CD8-positive, alpha-beta memory T cell (primary cell): ENCODE results near the gene TBC1D17. TPM values are rescaled to one million over a fixed set of nuclear protein-coding genes. Genes with fewer than 3 reads are reported as not detected.

Source experiments
- CTCF ChIA-PET: fragments of 350-600 bp; sonication (Branson Sonifier 250); formaldehyde crosslinking; loops from one replicate; lab custom pipeline; 2021; ENCODE audit warnings: antibody characterized with exemption; lab: Charles Lee
- POLR2A ChIA-PET: fragments of 350-600 bp; sonication (Branson Sonifier 250); formaldehyde crosslinking; loops from one replicate; lab custom pipeline; 2021; ENCODE audit warnings: antibody characterized with exemption; lab: Charles Lee
- DNase-seq, 5 donors: peaks; one replicate each; pipeline versions ENCODE4 v3.0.0 to v3.0.0-alpha.2; 2020 to 2022; ENCODE audit warnings: mixed read lengths in 1 of 5
- H3K27ac ChIP-seq: one replicate; pipeline ENCODE4 v1.7.0; 2013; ENCODE audit warnings: low read depth, mild to moderate bottlenecking, low read length, moderate library complexity
- H3K27me3 ChIP-seq: 2 replicates; pipeline ENCODE4 v1.7.0; 2013; ENCODE audit warnings: low read length, mild to moderate bottlenecking; ENCODE audit not compliant: insufficient read depth, poor library complexity, severe bottlenecking
- H3K36me3 ChIP-seq: 2 replicates; pipeline ENCODE4 v1.7.0; 2013; ENCODE audit warnings: mild to moderate bottlenecking, low read length, moderate library complexity; ENCODE audit not compliant: insufficient read depth
- H3K4me1 ChIP-seq: 2 replicates; pipeline ENCODE4 v1.7.0; 2013; ENCODE audit warnings: mild to moderate bottlenecking, low read length, moderate library complexity; ENCODE audit not compliant: insufficient read depth
- H3K4me3 ChIP-seq: 2 replicates; pipeline ENCODE4 v1.7.0; 2013; ENCODE audit warnings: mild to moderate bottlenecking, low read length
- H3K9me3 ChIP-seq: 2 replicates; pipeline ENCODE4 v1.7.0; 2013; ENCODE audit warnings: mild to moderate bottlenecking, low read length
- H3K27ac Mint-ChIP-seq, 8 donors: one replicate each; pipeline ENCODE4 v1.8.0; 2020 to 2021; ENCODE audit warnings: mixed read lengths in 8 of 8, mild to moderate bottlenecking in 6 of 8, inconsistent platforms in 3 of 8, moderate library complexity in 3 of 8
- H3K27me3 Mint-ChIP-seq, 2 donors: one replicate each; pipeline ENCODE4 v1.8.0; 2020 to 2021; ENCODE audit warnings: mixed read lengths in 2 of 2, mild to moderate bottlenecking in 1 of 2, moderate library complexity in 1 of 2
- H3K36me3 Mint-ChIP-seq, 3 donors: one replicate each; pipeline ENCODE4 v1.8.0; 2020 to 2021; ENCODE audit warnings: mixed read lengths in 3 of 3, inconsistent platforms in 1 of 3, mild to moderate bottlenecking in 1 of 3
- H3K4me1 Mint-ChIP-seq, 3 donors: one replicate each; pipeline ENCODE4 v1.8.0; 2020 to 2021; ENCODE audit warnings: mixed read lengths in 3 of 3, inconsistent platforms in 1 of 3, mild to moderate bottlenecking in 1 of 3
- H3K4me3 Mint-ChIP-seq, 7 donors: one replicate each; pipeline ENCODE4 v1.8.0; 2020 to 2021; ENCODE audit warnings: mixed read lengths in 7 of 7, mild to moderate bottlenecking in 6 of 7, moderate library complexity in 4 of 7, inconsistent platforms in 2 of 7
- H3K9me3 Mint-ChIP-seq, 5 donors: one replicate each; pipeline ENCODE4 v1.8.0; 2020 to 2022; ENCODE audit warnings: mixed read lengths in 5 of 5, mild to moderate bottlenecking in 3 of 5, moderate library complexity in 2 of 5, inconsistent platforms in 1 of 5
- polyA plus RNA-seq: library from polyadenylated mRNA; unstranded; fragments of 300-500 nt; fragmentation: Illumina TruSeq; gene quantifications from one replicate; pipeline ENCODE4 v1.2.3, GENCODE V29; 2021
- total RNA-seq, 2 experiments: library from RNA; stranded (reverse); gene quantifications; one replicate each; pipeline ENCODE4 v1.2.3, GENCODE V29; 2021

Gene TBC1D17
- total and polyA plus RNA-seq, 3 experiments from 2014 or later = 16.8 to 33.5 (median 31.7) TPM

- H3K4me1 ChIP-seq = peaks cover 21% of the 10 kb centered on the region
- POLR2A ChIA-PET = interaction anchor here (1.0 to 2.4 kb wide), 2 partner anchors 15 to 22 kb away, joined by 3 to 11 read pairs; partner anchors contain the start of gene AKT1S1
- CTCF ChIA-PET = no interaction called here
- no peak overlapping the region for H3K27ac Mint-ChIP-seq
- no peak overlapping the region for H3K4me3 Mint-ChIP-seq
- peaks cover 24 to 37% (median 28%) of the 10 kb centered on the region in 3 donors for H3K4me1 Mint-ChIP-seq
- H3K36me3 Mint-ChIP-seq = peaks cover 0 to 49% (median 0%) of the 10 kb centered on the region in 3 donors
- H3K9me3 Mint-ChIP-seq = no peaks in the 10 kb centered on the region
- no peak overlapping the region for H3K4me3 ChIP-seq
- no peak for DNase-seq
- peaks cover 0 to 4% of the 10 kb centered on the region in 2 donors for H3K27me3 Mint-ChIP-seq
- H3K36me3 ChIP-seq = no peaks in the 10 kb centered on the region
- H3K27ac ChIP-seq = no peak overlapping the region
- no peaks in the 10 kb centered on the region for H3K9me3 ChIP-seq
- no peaks in the 10 kb centered on the region for H3K27me3 ChIP-seq
These were observed 22.9 kb upstream of the TBC1D17 start for GRCh38 chr19:49854378-49855263.

- Mint-ChIP-seq H3K4me3 (peak overlapping the region in 1 of 7 donors; percentile 27), H3K4me1 (peaks cover 17 to 30% (median 22%) of the 10 kb centered on the region in 3 donors), H3K27ac (peak overlapping the region in 1 of 8 donors; percentile 68), H3K27me3 (peaks cover 0 to 4% of the 10 kb centered on the region in 2 donors), H3K36me3 (peaks cover 0 to 53% (median 0%) of the 10 kb centered on the region in 3 donors), H3K9me3 (no peaks in the 10 kb centered on the region)
- no peak overlapping the region for H3K27ac ChIP-seq
- no peaks in the 10 kb centered on the region for H3K27me3 ChIP-seq
- H3K4me1 ChIP-seq = peaks cover 17% of the 10 kb centered on the region
- DNase-seq = no peak
- H3K36me3 ChIP-seq = no peaks in the 10 kb centered on the region
- no peaks in the 10 kb centered on the region for H3K9me3 ChIP-seq
- CTCF ChIA-PET = no interaction called here
- no peak overlapping the region for H3K4me3 ChIP-seq
- POLR2A ChIA-PET = interaction anchor here (1.0 kb wide), 1 partner anchor 22 kb away, joined by 3 read pairs; the partner anchor contains the start of gene AKT1S1
These were observed 22.2 kb upstream of the TBC1D17 start for GRCh38 chr19:49855277-49855675.

DNA sequence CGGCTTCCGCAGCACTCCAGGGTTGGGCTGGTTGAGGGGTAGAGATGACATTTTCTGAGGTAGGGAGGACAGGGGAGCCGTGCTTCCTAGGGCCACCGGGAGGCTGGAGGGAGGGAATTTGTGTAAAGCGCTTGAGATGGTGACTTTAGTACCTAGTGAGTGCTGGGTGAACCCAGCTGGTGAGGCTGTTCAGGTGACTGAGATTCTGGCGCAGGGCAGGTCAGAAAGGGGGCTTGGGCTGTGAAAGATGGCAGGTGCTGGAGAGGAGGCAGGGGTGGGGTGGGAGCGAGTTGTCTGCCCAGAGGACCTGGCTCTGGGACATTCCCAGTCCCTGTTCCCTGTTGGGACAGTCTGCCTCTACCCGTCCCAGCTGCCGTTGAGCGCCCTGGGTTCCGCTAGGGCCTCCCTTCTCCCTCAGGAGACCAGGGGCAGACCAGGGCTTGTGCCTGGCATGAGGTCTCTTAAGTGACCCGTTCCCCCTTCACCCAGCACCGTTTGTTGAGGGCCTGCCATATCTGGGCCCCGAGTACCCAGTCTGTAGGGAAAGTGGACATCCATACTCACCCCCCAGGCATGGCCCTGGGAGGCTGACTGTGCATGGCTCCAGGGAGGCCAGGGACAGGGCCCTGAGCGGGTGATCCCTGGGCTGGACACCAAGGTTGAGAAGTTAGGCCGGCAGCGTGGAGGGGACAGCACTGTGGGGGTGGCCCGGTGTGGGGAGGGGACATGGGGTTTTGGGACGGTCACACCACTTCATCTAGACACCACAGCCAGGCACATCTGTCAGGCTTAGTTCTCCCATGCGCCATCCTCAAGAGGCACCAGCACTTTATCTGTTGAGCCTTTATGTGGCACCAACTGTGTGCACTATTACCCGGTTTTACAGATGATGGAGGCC lies 21.6 kb upstream of the TBC1D17 start:
- peaks cover 0 to 54% (median 0%) of the 10 kb centered on the region in 3 donors for H3K36me3 Mint-ChIP-seq

DNA sequence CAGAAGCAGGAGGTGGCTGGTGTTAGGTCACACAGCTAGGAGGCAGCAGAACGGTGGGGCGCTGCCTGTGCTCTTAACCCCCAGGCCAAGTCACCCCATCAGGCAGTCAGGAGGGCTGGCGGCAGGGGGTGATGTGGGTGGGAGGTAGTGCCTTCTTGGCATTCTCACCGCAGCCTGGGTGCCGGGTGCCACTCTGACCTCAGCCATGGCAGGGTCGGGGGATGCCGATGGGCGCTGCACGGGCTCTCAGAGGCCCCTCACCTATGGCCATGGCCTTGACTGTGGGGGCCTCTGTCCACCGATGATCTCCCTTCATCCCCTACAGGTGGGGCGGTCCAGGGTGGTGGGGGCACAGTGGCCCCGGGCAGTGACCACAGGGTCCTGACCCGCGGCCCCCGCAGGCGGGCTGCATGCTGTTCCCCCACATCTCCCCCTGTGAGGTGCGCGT lies 20.9 kb upstream of the TBC1D17 start:
- Histone ChIP-seq H3K4me1 (peaks cover 15% of the 10 kb centered on the region), H3K9me3 (no peaks in the 10 kb centered on the region), H3K27ac (no peak overlapping the region), H3K4me3 (no peak overlapping the region), H3K36me3 (no peaks in the 10 kb centered on the region), H3K27me3 (no peaks in the 10 kb centered on the region)
- Mint-ChIP-seq H3K4me1 (peaks cover 16 to 25% (median 19%) of the 10 kb centered on the region in 3 donors), H3K27ac (no peak overlapping the region), H3K4me3 (peak overlapping the region in 1 of 7 donors; percentile 52), H3K36me3 (peaks cover 0 to 58% (median 0%) of the 10 kb centered on the region in 3 donors), H3K27me3 (peaks cover 0 to 2% of the 10 kb centered on the region in 2 donors), H3K9me3 (no peaks in the 10 kb centered on the region)
- POLR2A ChIA-PET = no interaction called here
- CTCF ChIA-PET = no interaction called here
- DNase-seq = no peak

More for the DNA sequence above, 21.6 kb upstream of the TBC1D17 start:
- H3K27me3 Mint-ChIP-seq = peaks cover 0 to 2% of the 10 kb centered on the region in 2 donors
- CTCF ChIA-PET = no interaction called here
- Histone ChIP-seq H3K4me3 (no peak overlapping the region), H3K27me3 (no peaks in the 10 kb centered on the region), H3K9me3 (no peaks in the 10 kb centered on the region), H3K27ac (no peak overlapping the region), H3K4me1 (peaks cover 15% of the 10 kb centered on the region), H3K36me3 (no peaks in the 10 kb centered on the region)
- peaks cover 16 to 25% (median 19%) of the 10 kb centered on the region in 3 donors for H3K4me1 Mint-ChIP-seq
- peak overlapping the region in 2 of 8 donors; percentile 29 to 68 for H3K27ac Mint-ChIP-seq
- H3K4me3 Mint-ChIP-seq = peak overlapping the region in 2 of 7 donors; percentile 52 to 72
- no peak for DNase-seq
- no peaks in the 10 kb centered on the region for H3K9me3 Mint-ChIP-seq
- POLR2A ChIA-PET = no interaction called here

DNA sequence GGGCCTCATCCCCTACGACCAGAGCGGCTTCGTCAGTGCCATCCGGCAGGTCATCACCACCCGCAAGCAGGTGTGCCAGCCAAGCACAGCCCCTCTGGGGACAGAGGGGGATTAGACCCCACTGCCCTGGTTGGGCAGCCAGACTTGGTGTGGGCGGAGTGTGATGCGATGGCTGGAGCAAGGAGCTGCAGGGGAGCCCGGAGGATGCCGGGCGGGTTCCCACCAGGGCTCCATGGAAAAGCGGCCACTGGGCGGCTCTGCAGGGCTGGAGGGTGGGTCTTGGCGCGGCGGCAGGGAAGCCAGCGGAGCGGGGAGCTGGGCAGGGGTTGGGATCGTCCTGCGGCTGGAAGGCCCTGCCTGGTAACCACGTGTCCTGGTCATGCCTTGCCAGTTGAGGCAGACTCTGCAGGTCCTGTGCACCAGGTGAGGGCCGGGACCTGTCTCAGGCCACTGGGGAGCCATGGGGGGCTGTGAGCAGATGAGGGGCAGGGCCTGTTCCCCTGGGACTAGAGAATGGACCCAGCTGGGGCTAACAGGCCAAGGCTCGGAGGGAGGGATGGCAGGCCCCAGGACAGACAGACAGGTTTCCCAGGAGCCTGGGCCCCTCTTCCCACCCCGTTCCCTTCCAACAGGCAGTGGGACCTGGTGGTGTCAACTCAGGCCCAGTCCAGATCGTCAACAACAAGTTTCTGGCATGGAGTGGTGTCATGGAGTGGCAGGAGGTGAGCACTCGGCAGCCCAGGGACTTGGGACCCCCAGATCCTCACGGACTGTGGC lies 20.3 kb upstream of the TBC1D17 start:
- Mint-ChIP-seq H3K9me3 (no peaks in the 10 kb centered on the region), H3K27me3 (no peaks in the 10 kb centered on the region), H3K4me3 (no peak overlapping the region), H3K36me3 (peaks cover 0 to 60% (median 0%) of the 10 kb centered on the region in 3 donors), H3K4me1 (peaks cover 13 to 20% (median 14%) of the 10 kb centered on the region in 3 donors), H3K27ac (peak overlapping the region in 1 of 8 donors; percentile 24)
- no peaks in the 10 kb centered on the region for H3K27me3 ChIP-seq
- no peak overlapping the region for H3K4me3 ChIP-seq
- H3K9me3 ChIP-seq = no peaks in the 10 kb centered on the region
- no peak overlapping the region for H3K27ac ChIP-seq
- H3K4me1 ChIP-seq = peaks cover 11% of the 10 kb centered on the region
- no peaks in the 10 kb centered on the region for H3K36me3 ChIP-seq
- no peak for DNase-seq
- ChIA-PET CTCF (no interaction called here), POLR2A (no interaction called here)

DNA sequence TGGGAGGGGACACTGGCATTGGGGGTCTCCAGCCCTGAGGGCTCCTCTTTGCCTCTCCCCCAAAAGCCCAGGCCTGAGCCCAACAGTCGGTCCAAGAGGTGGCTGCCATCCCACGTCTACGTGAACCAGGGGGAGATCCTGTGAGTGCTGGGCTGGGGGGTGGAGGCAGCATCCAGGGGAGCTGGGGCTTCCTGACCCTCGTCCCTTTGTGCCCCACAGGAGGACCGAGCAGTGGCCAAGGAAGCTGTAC lies 19.7 kb upstream of the TBC1D17 start:
- Histone ChIP-seq H3K4me1 (peaks cover 6% of the 10 kb centered on the region), H3K4me3 (no peak overlapping the region), H3K27ac (no peak overlapping the region), H3K9me3 (no peaks in the 10 kb centered on the region), H3K27me3 (no peaks in the 10 kb centered on the region), H3K36me3 (no peaks in the 10 kb centered on the region)
- no peak for DNase-seq
- H3K9me3 Mint-ChIP-seq = no peaks in the 10 kb centered on the region
- ChIA-PET CTCF (no interaction called here), POLR2A (no interaction called here)
- H3K4me1 Mint-ChIP-seq = peaks cover 8 to 15% (median 9%) of the 10 kb centered on the region in 3 donors
- no peaks in the 10 kb centered on the region for H3K27me3 Mint-ChIP-seq
- no peak overlapping the region for H3K27ac Mint-ChIP-seq
- no peak overlapping the region for H3K4me3 Mint-ChIP-seq
- H3K36me3 Mint-ChIP-seq = peaks cover 0 to 57% (median 0%) of the 10 kb centered on the region in 3 donors

- POLR2A ChIA-PET = interaction anchor here (0.9 to 2.0 kb wide), 2 partner anchors 8 to 11 kb away, joined by 4 read pairs; no protein-coding TSS in a partner anchor
- peaks cover 6 to 14% (median 8%) of the 10 kb centered on the region in 3 donors for H3K4me1 Mint-ChIP-seq
- no peak overlapping the region for H3K4me3 Mint-ChIP-seq
- H3K4me1 ChIP-seq = peaks cover under 1% of the 10 kb centered on the region
- H3K4me3 ChIP-seq = no peak overlapping the region
- no peaks in the 10 kb centered on the region for H3K9me3 ChIP-seq
- CTCF ChIA-PET = no interaction called here
- no peaks in the 10 kb centered on the region for H3K9me3 Mint-ChIP-seq
- DNase-seq = no peak
- H3K27me3 ChIP-seq = no peaks in the 10 kb centered on the region
- no peak overlapping the region for H3K27ac ChIP-seq
- no peaks in the 10 kb centered on the region for H3K36me3 ChIP-seq
- no peaks in the 10 kb centered on the region for H3K27me3 Mint-ChIP-seq
- H3K27ac Mint-ChIP-seq = no peak overlapping the region
- peaks cover 0 to 60% (median 2%) of the 10 kb centered on the region in 3 donors for H3K36me3 Mint-ChIP-seq
These were observed 19.2 kb upstream of the TBC1D17 start for GRCh38 chr19:49858088-49858985.
